RWPE2 (cell line): ENCODE results near the gene PAPPA.

Experiments
- ATAC-seq: fragments of 200-7000 bp; cut with Tn5 transposase; 3 replicates; pipeline ENCODE4 v1.9.1; 2021; ENCODE audit warnings: low read depth
- DNase-seq: peaks from one replicate; pipeline ENCODE4 v3.0.0-alpha.2; 2020; ENCODE audit warnings: low spot score
- H3K27ac ChIP-seq: fragments of 450-650 bp; 2 replicates; pipeline ENCODE4 v1.5.1; 2017; ENCODE audit warnings: mild to moderate bottlenecking; ENCODE audit not compliant: poor library complexity, severe bottlenecking
- H3K27me3 ChIP-seq: fragments of 250-450 bp; sonication (Bioruptor Pico); 2 replicates; pipeline ENCODE4 v1.5.1; 2021; ENCODE audit warnings: mild to moderate bottlenecking, moderate library complexity; ENCODE audit not compliant: insufficient read depth, poor library complexity, severe bottlenecking
- H3K36me3 ChIP-seq: fragments of 250-450 bp; sonication (Bioruptor Pico); 2 replicates; pipeline ENCODE4 v1.5.1; 2020; ENCODE audit warnings: low read depth, mild to moderate bottlenecking, moderate library complexity
- H3K4me1 ChIP-seq: fragments of 250-450 bp; sonication (Bioruptor Pico); 2 replicates; pipeline ENCODE4 v1.5.1; 2021; ENCODE audit warnings: mild to moderate bottlenecking, moderate library complexity; ENCODE audit not compliant: insufficient read depth, poor library complexity, severe bottlenecking
- H3K4me3 ChIP-seq: fragments of 250-450 bp; sonication (Bioruptor Pico); 2 replicates; pipeline ENCODE4 v1.5.1; 2021; ENCODE audit warnings: mild to moderate bottlenecking, moderate library complexity; ENCODE audit not compliant: severe bottlenecking
- H3K9me3 ChIP-seq: fragments of 250-450 bp; sonication (Bioruptor Pico); 2 replicates; pipeline ENCODE4 v1.5.1; 2021; ENCODE audit warnings: mild to moderate bottlenecking, moderate library complexity; ENCODE audit not compliant: severe bottlenecking
- TF ChIP-seq, protein P1 (sequence below): fragments of 450-650 bp; IDR thresholded peaks from one replicate; pipeline ENCODE4 v1.5.1; 2017; ENCODE audit warnings: mild to moderate bottlenecking, moderate library complexity; ENCODE audit not compliant: poor library complexity, severe bottlenecking

Gene PAPPA

DNA sequence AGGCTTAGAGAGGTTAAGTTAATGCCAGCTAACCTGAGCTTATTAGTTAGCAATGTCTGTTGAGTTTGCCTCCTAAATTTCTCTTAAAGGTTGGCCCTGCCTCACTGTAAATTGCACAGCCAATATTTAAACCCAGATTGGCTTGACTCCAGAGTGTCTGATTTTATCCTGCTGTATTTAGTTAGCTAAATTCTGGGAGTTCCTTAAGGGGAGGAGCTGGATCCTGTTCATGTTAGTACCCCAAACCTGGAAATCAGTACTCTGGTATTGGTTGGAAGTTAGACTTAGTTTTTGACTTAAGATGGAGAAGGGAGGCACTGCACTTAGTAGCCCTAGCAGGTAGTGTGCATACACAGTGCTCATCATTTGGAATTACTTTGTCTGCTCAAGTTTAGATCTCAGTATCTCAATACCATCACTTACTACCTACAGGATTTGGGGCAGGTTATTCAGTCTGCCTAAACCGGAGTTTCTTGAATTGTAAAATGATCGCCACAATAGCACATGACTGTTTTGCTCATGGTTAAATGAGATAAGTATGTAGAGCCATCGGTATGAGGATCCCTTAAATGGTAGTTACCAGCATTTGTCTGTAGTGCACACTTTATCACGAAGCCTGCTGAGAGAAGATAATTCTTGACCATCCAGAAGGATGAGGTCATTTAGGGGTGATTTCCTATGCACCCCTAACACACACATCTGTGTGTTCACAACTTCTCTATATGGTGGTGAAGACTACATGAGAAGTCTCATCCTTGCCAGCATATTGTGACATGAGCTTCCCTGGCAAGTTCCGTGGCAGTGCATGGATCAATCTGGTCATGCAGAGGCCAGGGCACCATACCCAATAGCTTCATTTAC, 268.8 kb downstream of the PAPPA start:
- no peaks in the 10 kb centered on the region for H3K27me3 ChIP-seq
- no peak overlapping the region for H3K4me3 ChIP-seq
- no peaks in the 10 kb centered on the region for H3K4me1 ChIP-seq
- TF ChIP-seq, protein P1, sequence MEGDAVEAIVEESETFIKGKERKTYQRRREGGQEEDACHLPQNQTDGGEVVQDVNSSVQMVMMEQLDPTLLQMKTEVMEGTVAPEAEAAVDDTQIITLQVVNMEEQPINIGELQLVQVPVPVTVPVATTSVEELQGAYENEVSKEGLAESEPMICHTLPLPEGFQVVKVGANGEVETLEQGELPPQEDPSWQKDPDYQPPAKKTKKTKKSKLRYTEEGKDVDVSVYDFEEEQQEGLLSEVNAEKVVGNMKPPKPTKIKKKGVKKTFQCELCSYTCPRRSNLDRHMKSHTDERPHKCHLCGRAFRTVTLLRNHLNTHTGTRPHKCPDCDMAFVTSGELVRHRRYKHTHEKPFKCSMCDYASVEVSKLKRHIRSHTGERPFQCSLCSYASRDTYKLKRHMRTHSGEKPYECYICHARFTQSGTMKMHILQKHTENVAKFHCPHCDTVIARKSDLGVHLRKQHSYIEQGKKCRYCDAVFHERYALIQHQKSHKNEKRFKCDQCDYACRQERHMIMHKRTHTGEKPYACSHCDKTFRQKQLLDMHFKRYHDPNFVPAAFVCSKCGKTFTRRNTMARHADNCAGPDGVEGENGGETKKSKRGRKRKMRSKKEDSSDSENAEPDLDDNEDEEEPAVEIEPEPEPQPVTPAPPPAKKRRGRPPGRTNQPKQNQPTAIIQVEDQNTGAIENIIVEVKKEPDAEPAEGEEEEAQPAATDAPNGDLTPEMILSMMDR: no peak
- ATAC-seq: no peak
- no peak overlapping the region for H3K27ac ChIP-seq
- H3K9me3 ChIP-seq: no peaks in the 10 kb centered on the region
- H3K36me3 ChIP-seq: no peaks in the 10 kb centered on the region
- no peak for DNase-seq

DNA sequence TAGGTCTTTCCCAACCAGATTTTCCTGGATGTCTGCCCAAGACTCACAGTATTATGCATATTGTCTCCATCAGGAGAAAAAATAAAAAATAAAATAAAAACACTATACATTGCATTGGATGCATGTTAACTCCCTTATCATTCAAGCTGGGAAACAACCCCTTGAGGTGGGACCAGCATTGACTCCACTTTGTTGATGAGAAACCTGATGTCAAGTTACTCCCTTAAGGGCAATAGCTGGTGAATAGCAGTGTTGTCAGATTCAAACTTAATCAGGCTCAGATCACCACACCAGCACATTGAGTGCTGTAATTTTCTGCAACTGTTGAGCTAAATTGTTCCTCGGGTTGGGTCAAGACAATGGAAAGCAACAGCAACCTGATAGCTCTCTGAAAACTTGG, 269.6 kb downstream of the PAPPA start:
- TF ChIP-seq, protein P1: no peak
- ATAC-seq (no peak), DNase-seq (no peak)
- Histone ChIP-seq H3K27me3 (no peaks in the 10 kb centered on the region), H3K9me3 (no peaks in the 10 kb centered on the region), H3K4me1 (no peaks in the 10 kb centered on the region), H3K36me3 (no peaks in the 10 kb centered on the region), H3K27ac (no peak overlapping the region), H3K4me3 (no peak overlapping the region)

DNA sequence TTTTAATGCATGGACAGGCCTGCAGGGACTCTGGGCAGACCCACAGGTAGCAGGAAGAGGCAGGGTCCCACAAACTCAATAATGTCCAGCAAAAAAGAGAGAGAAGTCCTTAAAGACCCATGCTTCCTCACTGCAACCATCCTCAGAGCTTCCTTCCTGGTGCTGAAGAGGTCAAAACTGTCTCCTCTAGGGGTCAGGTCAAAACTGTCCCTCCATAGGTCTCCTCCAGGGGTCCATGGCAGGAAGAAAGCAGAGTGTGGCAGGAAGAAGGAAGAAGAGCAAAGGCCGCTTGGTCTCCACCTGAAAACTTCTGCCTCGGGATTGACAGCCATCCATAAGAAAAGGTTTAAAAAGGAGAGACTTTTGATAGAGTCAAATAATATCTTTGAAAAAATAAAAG, 271.7 kb downstream of the PAPPA start:
- DNase-seq: no peak
- no peak overlapping the region for H3K4me3 ChIP-seq
- H3K4me1 ChIP-seq: no peaks in the 10 kb centered on the region
- H3K9me3 ChIP-seq: no peaks in the 10 kb centered on the region
- ATAC-seq: no peak
- no peaks in the 10 kb centered on the region for H3K36me3 ChIP-seq
- TF ChIP-seq, protein P1: no peak
- no peak overlapping the region for H3K27ac ChIP-seq
- H3K27me3 ChIP-seq: no peaks in the 10 kb centered on the region

- no peak for DNase-seq
- H3K27ac ChIP-seq: no peak overlapping the region
- no peak overlapping the region for H3K4me3 ChIP-seq
- no peak for ATAC-seq
- H3K9me3 ChIP-seq: no peaks in the 10 kb centered on the region
- H3K27me3 ChIP-seq: no peaks in the 10 kb centered on the region
- TF ChIP-seq, protein P1: no peak
- H3K36me3 ChIP-seq: no peaks in the 10 kb centered on the region
- no peaks in the 10 kb centered on the region for H3K4me1 ChIP-seq
Observed at GRCh38 chr9:116430849-116431248, 277.3 kb downstream of the PAPPA start.

GRCh38 chr9:116432051-116432450, 278.5 kb downstream of the PAPPA start:
- no peak for DNase-seq
- TF ChIP-seq, protein P1: no peak
- H3K9me3 ChIP-seq: no peaks in the 10 kb centered on the region
- no peak for ATAC-seq
- no peaks in the 10 kb centered on the region for H3K36me3 ChIP-seq
- no peak overlapping the region for H3K27ac ChIP-seq
- no peaks in the 10 kb centered on the region for H3K4me1 ChIP-seq
- no peaks in the 10 kb centered on the region for H3K27me3 ChIP-seq
- no peak overlapping the region for H3K4me3 ChIP-seq
